Activated T-cell treated with anti-CD3 and anti-CD28 coated beads for 48 hours (primary cell): ENCODE measurements around the gene SBF1.
A peak's percentile ranks its signal among the peaks of the same experiment; 100 is the strongest.

ENCODE experiments used
- DNase-seq: peaks from one replicate; pipeline ENCODE4 v3.0.0-alpha.2; 2020; ENCODE audit warnings: low read depth

The SBF1 gene

GRCh38 chr22:50398831-50399648 lies 75.8 kb downstream of the SBF1 start:
- no peak for DNase-seq

GRCh38 chr22:50397371-50398060 lies 77.3 kb downstream of the SBF1 start:
- DNase-seq = peak; percentile 36

- DNase-seq = no peak
These were observed 78.0 kb downstream of the SBF1 start for GRCh38 chr22:50396751-50397370.
